Skin of body (tissue), 2 donors: ENCODE measurements around the gene SLC29A3. TPM values are rescaled to one million over a fixed set of nuclear protein-coding genes. Genes with fewer than 3 reads are reported as not detected.
"Not testable (repeated sequence)": the region's sequence is repeated elsewhere in the genome, so short reads cannot be mapped to it uniquely, and the experiment has no call there.

ENCODE experiments used
- DNase-seq: peaks from one replicate; lab custom pipeline; 2025; lab: John Stamatoyannopoulos, UW
- total RNA-seq: library from RNA; depleted of rRNA; stranded (reverse); fragments of >200 nt; gene quantifications from one replicate; pipeline ENCODE4 v1.2.3, GENCODE V29; 2014

SLC29A3 gene
- total RNA-seq, 1 donor from 2014 or later = 2.2 TPM

- no peak for DNase-seq
Observed at GRCh38 chr10:71283876-71284275, 35.2 kb upstream of the SLC29A3 start.

DNA sequence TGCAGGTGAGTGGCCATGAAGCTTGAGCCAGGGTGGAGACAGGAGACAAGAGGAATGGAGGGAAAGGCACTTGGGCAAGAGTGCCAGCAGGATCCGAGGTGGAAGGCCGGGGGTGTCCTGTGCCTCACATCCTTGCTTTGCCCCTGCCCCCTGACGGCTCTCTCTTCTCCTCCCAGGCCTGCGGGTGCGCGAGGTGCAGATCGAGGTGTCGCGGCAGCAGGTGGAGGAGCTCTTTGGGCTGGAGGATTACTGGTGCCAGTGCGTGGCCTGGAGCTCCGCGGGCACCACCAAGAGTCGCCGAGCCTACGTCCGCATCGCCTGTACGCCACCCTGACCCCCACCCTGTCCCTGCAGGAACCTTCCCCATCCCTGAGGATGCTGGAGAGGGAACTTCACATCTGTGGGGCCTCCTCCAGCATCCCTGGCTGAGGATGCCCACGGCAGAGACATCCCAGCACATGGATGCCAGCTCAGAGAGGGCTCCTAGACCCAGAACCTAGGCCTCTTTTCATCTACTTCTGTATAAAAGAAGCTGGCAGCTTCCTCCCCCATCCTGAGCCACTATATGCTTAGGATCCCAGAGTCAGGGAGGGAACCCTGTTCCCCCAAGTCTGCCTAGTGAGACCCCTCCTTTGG lies 34.4 kb upstream of the SLC29A3 start:
- no peak for DNase-seq

DNA sequence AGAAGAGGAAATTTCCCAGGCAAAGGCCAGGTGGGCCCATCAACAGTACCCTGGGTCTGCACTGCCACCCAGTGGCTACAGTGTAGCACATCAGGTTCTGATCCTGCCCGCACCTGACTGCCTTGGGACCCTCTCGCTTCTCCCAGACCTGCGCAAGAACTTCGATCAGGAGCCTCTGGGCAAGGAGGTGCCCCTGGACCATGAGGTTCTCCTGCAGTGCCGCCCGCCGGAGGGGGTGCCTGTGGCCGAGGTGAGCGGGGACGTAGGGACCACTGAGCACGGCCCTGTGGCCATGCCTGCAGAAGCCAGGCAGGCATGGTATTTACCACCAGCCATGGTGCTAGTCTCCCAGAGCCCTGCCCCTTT lies 33.9 kb upstream of the SLC29A3 start:
- no peak for DNase-seq

DNA sequence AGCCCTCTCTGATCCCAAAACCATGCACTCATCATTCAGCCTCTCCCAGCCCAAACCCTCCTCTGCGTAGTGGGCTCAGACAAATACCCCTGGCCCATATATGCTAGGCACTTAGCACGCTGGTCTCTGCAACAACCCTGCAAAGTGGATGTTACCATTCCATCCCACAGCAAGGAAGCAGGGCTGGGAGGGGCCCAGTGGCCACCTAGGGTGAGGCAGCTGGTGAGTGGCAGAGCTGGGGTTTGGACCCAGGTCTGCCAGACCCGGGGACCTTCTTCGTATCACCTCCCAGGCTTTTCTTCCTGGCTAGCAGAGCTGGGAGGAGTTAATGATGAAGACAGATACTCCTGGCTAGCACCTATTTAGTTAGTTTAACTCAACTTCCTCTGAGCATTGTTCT lies 33.1 kb upstream of the SLC29A3 start:
- DNase-seq = no peak

DNA sequence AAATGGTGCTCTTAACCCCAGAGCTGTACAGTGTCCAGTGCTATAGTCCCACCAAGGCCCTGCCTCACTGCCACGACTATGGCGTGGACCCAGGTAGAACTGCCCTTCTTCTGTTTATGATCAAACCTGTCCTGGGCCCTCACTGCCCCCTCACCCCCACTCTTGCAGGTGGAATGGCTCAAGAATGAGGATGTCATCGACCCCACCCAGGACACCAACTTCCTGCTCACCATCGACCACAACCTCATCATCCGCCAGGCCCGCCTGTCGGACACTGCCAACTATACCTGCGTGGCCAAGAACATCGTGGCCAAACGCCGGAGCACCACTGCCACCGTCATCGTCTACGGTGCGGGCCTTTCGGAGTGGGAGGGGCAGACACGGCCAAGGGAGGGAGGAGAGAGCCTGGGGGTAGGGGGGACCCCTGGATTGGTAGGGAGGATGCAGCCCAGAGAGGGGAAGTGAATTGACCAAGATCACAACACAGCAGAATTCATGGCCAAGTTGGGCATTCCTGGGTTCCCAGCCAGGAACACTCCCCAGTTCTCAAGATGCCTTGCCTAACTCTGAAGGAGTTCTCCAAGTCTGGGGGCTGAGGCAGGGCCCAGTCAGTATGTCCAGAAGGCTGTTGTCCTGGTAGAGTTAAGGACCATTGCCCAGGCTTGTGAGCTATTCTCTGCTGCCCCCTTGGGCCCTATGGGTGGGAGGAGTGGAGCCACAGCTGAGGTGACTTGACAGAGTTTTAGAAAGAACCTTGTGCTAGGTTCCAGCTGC lies 32.4 kb upstream of the SLC29A3 start:
- DNase-seq = no peak

- no peak for DNase-seq
Observed at GRCh38 chr10:71287456-71287855, 31.6 kb upstream of the SLC29A3 start.

GRCh38 chr10:71288461-71288860 lies 30.6 kb upstream of the SLC29A3 start:
- DNase-seq = no peak

DNA sequence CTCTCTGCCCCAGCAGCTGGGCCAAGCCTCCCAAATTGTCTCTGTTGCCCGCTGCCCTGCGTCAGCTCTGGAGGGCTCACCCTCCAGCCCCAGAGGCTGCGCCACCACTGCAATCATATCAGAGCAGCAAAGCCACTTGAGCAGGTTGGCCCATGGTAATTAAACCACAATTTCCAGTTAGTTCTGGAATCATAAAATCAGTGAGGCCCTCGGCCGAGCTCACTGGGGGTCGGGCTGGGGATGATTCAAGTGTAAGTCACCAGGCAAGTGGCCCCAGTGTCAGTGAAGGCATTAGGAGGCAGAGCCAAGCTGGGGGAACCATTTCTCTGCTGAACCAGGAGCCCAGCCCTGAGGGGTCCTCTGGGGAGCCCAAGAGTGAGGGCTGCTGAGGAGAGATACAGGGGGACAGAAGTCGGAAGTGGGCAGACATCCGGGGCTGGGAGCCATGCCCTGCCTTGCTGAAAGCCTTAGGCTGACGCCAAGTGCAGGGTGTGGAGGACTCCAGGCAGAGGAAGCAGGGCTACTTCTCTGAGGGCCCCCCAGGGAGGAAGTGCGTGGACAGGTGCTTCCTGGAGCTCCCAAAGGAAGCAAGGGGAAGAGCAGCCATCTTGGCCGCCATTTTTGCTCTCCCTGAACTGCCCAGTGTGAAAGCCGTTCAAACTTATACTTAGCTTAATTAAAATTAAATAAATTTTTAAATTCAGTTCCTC lies 29.5 kb upstream of the SLC29A3 start:
- no peak for DNase-seq

GRCh38 chr10:71290331-71290730 lies 28.7 kb upstream of the SLC29A3 start:
- no peak for DNase-seq

- DNase-seq = no peak
Observed at GRCh38 chr10:71290806-71291527, 28.1 kb upstream of the SLC29A3 start.

DNA sequence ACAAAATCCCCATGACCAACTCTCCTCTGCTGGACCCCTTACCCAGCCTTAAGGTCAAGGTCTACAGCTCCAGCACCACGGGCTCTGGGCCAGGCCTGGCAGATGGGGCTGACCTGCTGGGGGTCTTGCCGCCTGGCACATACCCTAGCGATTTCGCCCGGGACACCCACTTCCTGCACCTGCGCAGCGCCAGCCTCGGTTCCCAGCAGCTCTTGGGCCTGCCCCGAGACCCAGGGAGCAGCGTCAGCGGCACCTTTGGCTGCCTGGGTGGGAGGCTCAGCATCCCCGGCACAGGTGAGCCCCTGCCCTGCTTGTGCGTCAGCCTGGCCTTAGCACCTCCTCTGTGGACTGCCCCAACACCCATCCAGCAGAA lies 27.5 kb upstream of the SLC29A3 start:
- no peak for DNase-seq

DNA sequence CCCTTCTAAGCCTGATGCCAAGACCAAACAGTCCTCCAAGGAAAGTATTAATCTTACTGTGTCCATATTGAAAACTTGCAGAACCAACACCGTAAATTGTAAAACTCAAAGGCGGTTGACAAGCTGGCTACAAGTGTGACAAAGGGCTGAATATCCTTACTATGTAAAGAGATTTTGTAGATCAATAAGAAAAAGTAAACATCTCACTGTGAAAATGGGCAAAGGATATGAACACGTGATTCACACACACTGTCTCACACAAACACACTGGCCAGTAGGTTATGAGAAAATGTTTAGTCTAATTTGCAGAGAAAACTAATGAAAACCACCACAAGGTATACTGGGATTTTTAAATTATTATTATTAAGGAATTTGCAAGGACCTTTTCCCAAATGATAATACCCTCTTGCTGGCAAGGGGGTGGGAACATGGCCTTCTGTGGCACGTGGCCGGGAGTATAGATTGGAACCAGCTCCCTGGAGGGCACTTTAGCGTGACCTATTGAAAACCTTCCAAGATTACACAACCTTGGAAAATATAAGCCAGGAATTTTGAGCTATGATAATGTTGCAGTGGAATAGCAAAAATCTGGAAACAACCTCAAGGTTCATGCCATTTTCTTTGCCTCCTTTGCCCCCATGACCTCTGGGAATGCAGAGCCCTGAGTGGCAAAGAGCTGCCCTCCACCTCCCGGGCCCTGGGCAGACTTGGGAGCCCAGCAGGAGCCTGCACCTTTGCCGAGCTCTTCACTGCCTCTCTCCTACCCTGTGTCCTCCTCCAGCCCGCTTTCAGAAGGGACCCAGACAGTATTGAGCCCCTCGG lies 26.2 kb upstream of the SLC29A3 start:
- DNase-seq = no peak

DNA sequence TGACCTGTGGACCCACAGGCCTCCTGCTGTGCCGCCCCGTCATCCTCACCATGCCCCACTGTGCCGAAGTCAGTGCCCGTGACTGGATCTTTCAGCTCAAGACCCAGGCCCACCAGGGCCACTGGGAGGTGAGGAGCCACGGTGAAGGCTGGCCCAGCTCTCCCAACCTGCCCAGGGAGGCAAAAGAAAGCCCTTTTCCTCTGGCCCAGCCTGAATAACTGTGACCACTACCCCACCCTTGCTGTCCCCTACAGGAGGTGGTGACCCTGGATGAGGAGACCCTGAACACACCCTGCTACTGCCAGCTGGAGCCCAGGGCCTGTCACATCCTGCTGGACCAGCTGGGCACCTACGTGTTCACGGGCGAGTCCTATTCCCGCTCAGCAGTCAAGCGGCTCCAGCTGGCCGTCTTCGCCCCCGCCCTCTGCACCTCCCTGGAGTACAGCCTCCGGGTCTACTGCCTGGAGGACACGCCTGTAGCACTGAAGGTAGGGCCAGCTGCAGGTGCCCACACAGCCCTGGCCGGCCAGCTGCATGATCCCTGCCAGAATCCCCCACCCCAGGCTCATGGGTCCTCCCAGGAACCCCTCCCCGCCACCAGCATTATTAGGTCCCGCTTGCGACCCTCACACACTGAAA lies 25.5 kb upstream of the SLC29A3 start:
- DNase-seq = no peak

GRCh38 chr10:71294091-71294561 lies 24.9 kb upstream of the SLC29A3 start:
- no peak for DNase-seq

DNA sequence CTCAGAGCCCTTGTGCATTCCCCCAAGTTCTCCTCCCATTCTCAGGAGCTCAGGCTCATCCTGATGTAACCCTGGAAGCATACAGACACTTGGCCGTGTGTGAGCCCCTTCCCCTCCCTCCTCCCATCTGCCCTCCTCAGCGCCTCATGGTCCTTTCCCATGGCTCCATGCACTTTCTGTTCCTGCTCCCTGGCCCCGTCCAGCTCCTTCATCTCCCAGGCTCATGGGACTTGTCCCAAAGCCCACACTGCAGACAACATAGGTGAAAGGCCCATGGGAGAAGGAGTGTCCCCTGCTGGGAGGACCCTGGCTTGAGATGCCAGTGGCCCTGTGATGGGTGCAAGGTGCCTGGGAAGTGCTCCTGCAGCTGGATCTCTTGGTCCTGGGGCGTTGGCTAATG lies 24.2 kb upstream of the SLC29A3 start:
- DNase-seq = no peak

GRCh38 chr10:71295641-71296040 lies 23.4 kb upstream of the SLC29A3 start:
- no peak for DNase-seq

GRCh38 chr10:71296086-71296485 lies 23.0 kb upstream of the SLC29A3 start:
- no peak for DNase-seq

DNA sequence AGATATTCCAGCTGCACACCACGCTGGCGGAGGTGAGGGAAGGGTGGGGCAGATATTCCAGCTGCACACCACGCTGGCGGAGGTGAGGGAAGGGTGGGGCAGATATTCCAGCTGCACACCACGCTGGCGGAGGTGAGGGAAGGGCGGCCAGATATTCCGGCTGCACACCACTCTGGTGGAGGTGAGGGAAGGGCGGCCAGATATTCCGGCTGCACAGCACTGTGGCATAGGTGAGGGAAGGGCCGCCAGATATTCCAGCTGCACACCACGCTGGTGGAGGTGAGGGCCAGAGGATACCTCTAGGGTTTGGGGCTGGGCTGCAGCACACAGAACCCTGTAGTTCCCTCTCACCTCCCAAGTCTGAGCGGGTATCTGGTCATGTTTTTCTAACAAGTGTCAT lies 22.2 kb upstream of the SLC29A3 start:
- not testable (repeated sequence) for DNase-seq

GRCh38 chr10:71297343-71297742 lies 21.7 kb upstream of the SLC29A3 start:
- no peak for DNase-seq

DNA sequence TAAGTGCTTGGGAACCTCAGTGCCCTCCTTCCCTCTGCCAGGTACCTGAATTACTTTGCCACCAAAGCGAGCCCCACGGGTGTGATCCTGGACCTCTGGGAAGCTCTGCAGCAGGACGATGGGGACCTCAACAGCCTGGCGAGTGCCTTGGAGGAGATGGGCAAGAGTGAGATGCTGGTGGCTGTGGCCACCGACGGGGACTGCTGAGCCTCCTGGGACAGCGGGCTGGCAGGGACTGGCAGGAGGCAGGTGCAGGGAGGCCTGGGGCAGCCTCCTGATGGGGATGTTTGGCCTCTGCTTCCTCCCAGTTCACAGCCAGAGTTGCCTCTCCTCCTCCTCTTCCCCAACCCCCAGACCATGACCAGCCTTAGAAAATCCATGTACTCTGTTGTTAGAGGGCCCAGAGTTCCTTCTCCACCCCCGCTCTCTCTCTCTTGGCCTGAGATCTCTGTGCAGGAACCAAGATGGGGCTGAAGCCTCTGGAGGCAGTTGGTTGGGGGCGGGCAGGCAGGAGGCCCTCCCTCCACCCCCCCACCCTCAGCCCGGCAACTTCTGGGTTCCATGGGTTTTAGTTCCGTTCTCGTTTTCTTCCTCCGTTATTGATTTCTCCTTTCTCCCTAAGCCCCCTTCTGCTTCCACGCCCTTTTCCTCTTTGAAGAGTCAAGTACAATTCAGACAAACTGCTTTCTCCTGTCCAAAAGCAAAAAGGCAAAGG lies 19.8 kb upstream of the SLC29A3 start:
- DNase-seq = no peak
